Ovary (tissue), 3 donors: ENCODE data around the gene AGBL4.

ENCODE experiments used
- CTCF ChIP-seq, 3 donors: fragments of 450-650 bp in 2 of 3; fragments of 200-600 bp in 1 of 3; IDR thresholded peaks; one replicate each; pipeline versions ENCODE4 v1.5.1 to v1.8.0; 2016 to 2022; ENCODE audit warnings: antibody characterized with exemption in 3 of 3, mild to moderate bottlenecking in 1 of 3
- EP300 ChIP-seq: sonication (generic); formaldehyde crosslinking; IDR thresholded peaks from one replicate; pipeline ENCODE4 v1.6.1; 2017; ENCODE audit warnings: antibody characterized with exemption
- POLR2A ChIP-seq: fragments of 450-650 bp; IDR thresholded peaks from one replicate; pipeline ENCODE4 v1.6.1; 2017; ENCODE audit warnings: antibody characterized with exemption, mild to moderate bottlenecking, moderate library complexity
- donor health status: DM: no; HTN: no; CAD: no.

- TF ChIP-seq CTCF (IDR thresholded peaks at IDR 0.05) (no peak), POLR2A (no peak), EP300 (no peak)
Observed at GRCh38 chr1:49416758-49417157, 607.0 kb downstream of the AGBL4 start.
